Measurements from ENCODE around the gene BTBD16.

DNA sequence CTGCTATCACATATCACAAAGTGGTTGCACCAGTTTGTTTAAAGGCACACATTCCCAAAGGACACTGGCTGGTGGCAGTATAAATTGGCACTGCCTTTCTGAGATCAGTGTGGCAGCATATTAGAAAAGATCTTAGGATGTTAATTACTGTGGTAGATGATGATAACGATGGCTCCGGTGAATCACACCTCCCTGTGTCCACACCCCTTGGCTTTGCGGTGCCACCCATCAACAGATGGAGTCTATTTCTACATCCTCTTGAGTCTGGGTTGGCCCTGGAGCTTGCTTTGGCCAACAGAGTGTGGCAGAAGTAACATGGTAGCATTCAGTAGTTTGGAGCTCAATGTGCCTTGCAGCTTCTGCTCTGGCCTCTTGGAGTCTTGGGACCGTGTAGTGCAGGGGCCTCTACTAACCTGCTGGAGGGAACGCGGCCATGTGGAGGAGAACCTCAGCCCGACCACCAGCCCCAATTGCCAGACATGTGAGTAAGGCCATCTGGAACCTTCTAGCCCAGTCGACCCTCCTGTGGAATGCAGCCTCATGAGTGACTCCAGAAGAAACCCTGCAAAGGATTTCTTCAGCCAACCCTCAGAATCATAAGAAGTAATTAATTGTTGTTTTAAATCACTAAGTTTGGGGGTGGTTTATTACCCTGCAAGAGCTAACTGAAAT, 76.2 kb downstream of the BTBD16 start:
- TF ChIP-seq GATA2 (IDR thresholded peaks at IDR 0.05; ENCODE audit: low read depth, low read length) (no peak), GATA3 (IDR thresholded peaks at IDR 0.05; ENCODE audit: low read depth, low read length) (no peak)

Measured in SH-SY5Y (cell line).